GM12878 (cell line): ENCODE measurements around the gene CIROP. TPM values are rescaled to one million over a fixed set of nuclear protein-coding genes. Genes with fewer than 3 reads are reported as not detected.

Experiments used
- ATAC-seq: fragments of 200-7000 bp; cut with Tn5 transposase; 3 replicates; pipeline ENCODE4 v1.9.1; 2020; ENCODE audit warnings: mild to moderate bottlenecking, moderate library complexity
- BruUV-seq: library from RNA; stranded (reverse); fragments of 400-500 nt; replicated peaks from 2 replicates; lab custom pipeline; 2021; lab: Mats Ljungman, UMichigan
- CTCF ChIA-PET: fragments of 300-600 bp; sonication (Branson Sonifier 250); formaldehyde crosslinking; extraction: SDS; loops from one replicate; lab custom pipeline; 2021; ENCODE audit warnings: inconsistent platforms; lab: Yijun Ruan, JAX
- POLR2A ChIA-PET: fragments of 350-600 bp; formaldehyde crosslinking; extraction: SDS; loops from one replicate; lab custom pipeline; 2021; ENCODE audit warnings: inconsistent platforms; lab: Charles Lee
- RAD21 ChIA-PET: fragments of 300-600 bp; sonication (Branson Sonifier 250); formaldehyde crosslinking; loops from one replicate; lab custom pipeline; 2023; ENCODE audit warnings: antibody characterized with exemption; ENCODE audit not compliant: unreplicated experiment; lab: Charles Lee
- SMC1A ChIA-PET: fragments of 300-600 bp; sonication (Branson Sonifier 250); formaldehyde crosslinking; loops from one replicate; lab custom pipeline; 2023; ENCODE audit not compliant: unreplicated experiment, uncharacterized antibody; lab: Charles Lee
- DNase-seq: peaks from one replicate; pipeline ENCODE4 v3.0.0-alpha.2; 2011; ENCODE audit warnings: low read depth, low spot score
- FAIRE-seq: peaks from 3 replicates; lab custom pipeline; 2011; peaks lifted over from hg19 to GRCh38; lab: Jason Lieb, UNC
- H2AFZ ChIP-seq: 2 replicates; pipeline ENCODE4 v1.6.0; 2011; ENCODE audit warnings: low read depth, low read length, control low read depth; ENCODE audit not compliant: control insufficient read depth
- H3K27ac ChIP-seq: 2 replicates; pipeline ENCODE4 v1.5.1; 2011; ENCODE audit warnings: control low read depth; ENCODE audit not compliant: control insufficient read depth, insufficient read depth
- H3K27me3 ChIP-seq, 2 experiments: replicated peaks in 1 of 2; 2 replicates each; pipeline versions ENCODE4 v1.6.0 to v1.6.1; 2011; ENCODE audit warnings: low read length in 1 of 2; ENCODE audit not compliant: control insufficient read depth in 2 of 2, insufficient read depth in 2 of 2
- H3K36me3 ChIP-seq, 2 experiments: 2 replicates each; pipeline ENCODE4 v1.5.1; 2011; ENCODE audit warnings: low read length in 1 of 2; ENCODE audit not compliant: control insufficient read depth in 2 of 2, insufficient read depth in 2 of 2
- H3K4me1 ChIP-seq: 2 replicates; pipeline ENCODE4 v1.6.1; 2011; ENCODE audit warnings: mild to moderate bottlenecking, low read length, moderate library complexity, mixed read lengths; ENCODE audit not compliant: control insufficient read depth, insufficient read depth
- H3K4me2 ChIP-seq: 2 replicates; pipeline ENCODE4 v1.6.0; 2011; ENCODE audit warnings: control low read depth; ENCODE audit not compliant: control insufficient read depth, insufficient read depth
- H3K4me3 ChIP-seq: fragments of 200-600 bp; sonication (generic); 2 replicates; pipeline ENCODE4 v1.5.1; 2016
- H3K79me2 ChIP-seq: 2 replicates; pipeline ENCODE4 v1.6.0; 2011; ENCODE audit warnings: low read length; ENCODE audit not compliant: control insufficient read depth, insufficient read depth
- H3K9ac ChIP-seq: 2 replicates; pipeline ENCODE4 v1.8.0; 2011; ENCODE audit warnings: low read length, control low read depth, mixed read lengths; ENCODE audit not compliant: control insufficient read depth, insufficient read depth
- H3K9me3 ChIP-seq: replicated peaks from 3 replicates; pipeline ENCODE4 v1.5.1; 2011; ENCODE audit warnings: mild to moderate bottlenecking, low read length; ENCODE audit not compliant: control insufficient read depth, insufficient read depth
- H4K20me1 ChIP-seq: 2 replicates; pipeline ENCODE4 v1.6.0; 2011; ENCODE audit not compliant: control insufficient read depth, insufficient read depth
- BCL11A ChIP-seq: IDR thresholded peaks from 2 replicates; pipeline ENCODE4 v1.6.1; 2011; ENCODE audit warnings: low read depth, low read length
- DPF2 ChIP-seq: fragments of 450-650 bp; IDR thresholded peaks from 2 replicates; pipeline ENCODE4 v1.6.1; 2017; ENCODE audit warnings: mild to moderate bottlenecking
- FOS ChIP-seq: IDR thresholded peaks from 3 replicates; pipeline ENCODE4 v1.6.1; 2011; ENCODE audit warnings: borderline replicate concordance; ENCODE audit not compliant: insufficient read length; ENCODE audit errors: extremely low read depth
- HDGF ChIP-seq: fragments of 450-650 bp; IDR thresholded peaks from 2 replicates; pipeline ENCODE4 v1.6.1; 2016; ENCODE audit warnings: antibody characterized with exemption
- JUNB ChIP-seq: IDR thresholded peaks from 2 replicates; pipeline ENCODE4 v1.6.1; 2016; ENCODE audit warnings: antibody characterized with exemption, mild to moderate bottlenecking
- NBN ChIP-seq: fragments of 450-650 bp; IDR thresholded peaks from 2 replicates; pipeline ENCODE4 v1.6.1; 2016
- POLR2AphosphoS2 ChIP-seq: IDR thresholded peaks from 2 replicates; pipeline ENCODE4 v1.6.1; 2011; ENCODE audit warnings: low read depth, mild to moderate bottlenecking, low read length, improper control_type of control experiment, moderate library complexity
- SIN3A ChIP-seq: IDR thresholded peaks from 2 replicates; pipeline ENCODE4 v1.6.1; 2012; ENCODE audit warnings: low read depth, low read length, improper control_type of control experiment
- SREBF1 ChIP-seq: IDR thresholded peaks from 2 replicates; pipeline ENCODE4 v1.6.1; 2012; ENCODE audit warnings: mild to moderate bottlenecking, low read length
- TBL1XR1 ChIP-seq: IDR thresholded peaks from 2 replicates; pipeline ENCODE4 v1.6.1; 2012; ENCODE audit warnings: low read depth, low read length, improper control_type of control experiment
- TCF12 ChIP-seq: IDR thresholded peaks from 2 replicates; pipeline ENCODE4 v1.6.1; 2011; ENCODE audit warnings: low read depth, mild to moderate bottlenecking, low read length
- TCF3 ChIP-seq: IDR thresholded peaks from 2 replicates; pipeline ENCODE4 v1.6.1; 2012; ENCODE audit warnings: low read depth, mild to moderate bottlenecking, low read length, borderline replicate concordance; ENCODE audit not compliant: insufficient read depth
- YBX1 ChIP-seq: fragments of 450-650 bp; IDR thresholded peaks from 2 replicates; pipeline ENCODE4 v1.6.1; 2016; ENCODE audit warnings: antibody characterized with exemption
- YY1 ChIP-seq: IDR thresholded peaks from 2 replicates; pipeline ENCODE4 v1.6.1; 2011; ENCODE audit warnings: low read depth, mild to moderate bottlenecking, low read length
- ZNF217 ChIP-seq: fragments of 450-650 bp; IDR thresholded peaks from 2 replicates; pipeline ENCODE4 v1.6.1; 2017; ENCODE audit warnings: antibody characterized with exemption, mild to moderate bottlenecking
- WGBS: methylation state at CpG from one replicate; pipeline ENCODE4 v1.1.6; 2016; ENCODE audit warnings: low lambda C conversion rate; ENCODE audit not compliant: insufficient replicate concordance, insufficient coverage; ENCODE audit errors: missing lambda C conversion rate; 5-methylcytosine and 5-hydroxymethylcytosine counted together
- in situ Hi-C: fragments of 300-500 bp; cut with MboI; formaldehyde crosslinking; loops from 9 replicates; pipeline ENCODE4 v1.14.3; 2018; ENCODE audit warnings: mixed read lengths
- intact Hi-C: fragments of 100-400 bp; cut with micrococcal nuclease; formaldehyde crosslinking; loops from one replicate; pipeline ENCODE4 v1.14.2; 2022; ENCODE audit not compliant: unreplicated experiment
- polyA plus RNA-seq, 11 experiments: library from polyadenylated mRNA; depleted of rRNA in 4 of 11; unstranded in 6 of 11; stranded (reverse) in 5 of 11; fragments of >200 nt; fragmentation: Nextera tagmentation in 4 of 11; fragmentation: Illumina TruSeq in 1 of 11; extraction: Ambion mirVana in 4 of 11; extraction: Trizol in 1 of 11; gene quantifications; 1 replicate in 1 of 11; 2 replicates in 10 of 11; pipeline versions ENCODE4 v1.2.1 to v1.2.3, GENCODE V29; 2011 to 2016; ENCODE audit warnings: inconsistent platforms in 2 of 11, missing spikeins in 2 of 11, low read depth in 1 of 11
- total RNA-seq, 4 experiments: library from RNA; depleted of rRNA in 3 of 4; stranded (reverse); fragments of >200 nt in 3 of 4; fragmentation: Illumina TruSeq in 1 of 4; extraction: Trizol in 1 of 4; gene quantifications; 2 replicates each; pipeline versions ENCODE4 v1.2.1 to v1.2.3, GENCODE V29; 2013 to 2021
- TF ChIP-seq, protein P1 (sequence below): fragments of 450-650 bp; IDR thresholded peaks from 2 replicates; pipeline ENCODE4 v1.6.1; 2017; ENCODE audit warnings: borderline replicate concordance
- TF ChIP-seq, protein P2 (sequence below): fragments of 450-650 bp; conservative IDR thresholded peaks from 2 replicates; pipeline ENCODE4 v1.6.1; 2017; ENCODE audit warnings: mild to moderate bottlenecking, moderate library complexity
- TF ChIP-seq, protein P3 (sequence below): fragments of 450-650 bp; IDR thresholded peaks from 2 replicates; pipeline ENCODE4 v1.6.1; 2018; ENCODE audit warnings: borderline replicate concordance, mild to moderate bottlenecking; ENCODE audit not compliant: partially characterized antibody

The CIROP gene
- total and polyA plus RNA-seq, 10 of the 15 experiments (the other 5 are each of a cell fraction or from before 2014, with no cell fraction given): not detected

DNA sequence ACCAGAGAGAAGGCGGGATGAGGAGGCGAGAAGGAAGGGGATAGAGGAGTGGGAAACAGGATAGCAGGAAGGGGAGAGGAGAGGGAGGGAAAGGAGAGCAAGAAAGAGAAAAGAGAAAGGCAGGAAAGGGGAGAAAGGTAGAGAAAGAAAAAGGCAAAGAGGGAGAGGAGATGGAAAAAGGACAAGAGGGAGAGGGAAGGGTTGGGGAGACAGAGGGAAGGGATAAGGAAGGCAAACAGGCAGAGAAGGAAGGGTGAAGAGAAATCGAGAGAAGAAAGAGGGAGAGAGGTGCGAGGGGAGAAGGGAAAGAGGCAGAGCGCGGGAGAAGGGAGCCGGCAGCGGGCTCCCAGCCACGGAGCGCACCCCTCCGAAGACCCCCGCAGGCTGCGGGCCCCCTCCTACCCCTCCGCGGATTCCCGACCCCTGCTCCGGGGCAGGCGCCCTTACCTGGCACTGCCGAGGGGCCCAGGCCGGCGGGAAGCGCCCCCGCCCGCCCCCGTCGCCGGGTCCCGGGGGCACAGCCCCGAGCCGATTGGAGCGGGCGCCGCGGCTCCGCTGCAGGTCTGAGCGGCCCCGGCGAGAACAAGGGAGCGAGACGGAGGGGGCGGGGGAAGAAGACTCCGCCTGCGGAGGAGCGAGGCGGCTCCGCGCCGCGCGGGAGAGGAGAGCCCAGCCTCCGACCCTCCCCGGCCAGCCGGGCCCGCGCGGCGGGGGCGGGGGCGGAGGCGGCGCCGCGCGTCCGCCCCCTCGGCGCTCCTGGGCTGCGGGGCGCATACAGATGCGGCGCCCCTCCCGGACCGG is 47.6 kb downstream of the CIROP start, which contains the start of gene CDH24:
TSS of gene CDH24 (minus strand) at position 565 of the 801 bp plus-strand sequence. CDS start 1,787 bp downstream, outside the sequence.
- H3K79me2 ChIP-seq: no peaks in the 10 kb centered on the region
- no peak within 1 kb of the TSS for H3K27ac ChIP-seq
- 3% methylated on average over 17 of the region's 73 CpGs for WGBS
- H4K20me1 ChIP-seq: no peaks in the 10 kb centered on the region
- H3K4me3 ChIP-seq: peak within 1 kb of the TSS; percentile 79
- ChIA-PET POLR2A (interaction anchor here (0.6 to 1.4 kb wide), 7 partner anchors 38 to 99 kb away, joined by 3 to 12 read pairs (median 4); partner anchors contain the start of gene ACIN1), CTCF (interaction anchor here (0.6 to 18.3 kb wide), 43 partner anchors 9 to 1620 kb away, joined by 3 to 853 read pairs (median 5); partner anchors contain the start of genes ACIN1, AJUBA, C14orf119 and HAUS4), RAD21 (interaction anchor here (0.7 to 10.8 kb wide), 21 partner anchors 12 to 492 kb away, joined by 3 to 224 read pairs (median 5); partner anchors contain the start of genes ACIN1, AJUBA, C14orf119 and HAUS4), SMC1A (interaction anchor here (0.5 to 8.7 kb wide), 21 partner anchors 9 to 361 kb away, joined by 3 to 156 read pairs (median 5); partner anchors contain the start of genes HAUS4 and PRMT5)
- H3K4me1 ChIP-seq: peaks cover 12% of the 10 kb centered on the region
- peak within 1 kb of the TSS; percentile 47 for H3K9ac ChIP-seq
- H3K4me2 ChIP-seq: peak within 1 kb of the TSS; percentile 100
- peaks cover 14 to 16% of the 10 kb centered on the region in 2 experiments for H3K36me3 ChIP-seq
- no peaks in the 10 kb centered on the region for H3K9me3 ChIP-seq
- peak within 1 kb of the TSS; percentile 76 for H2AFZ ChIP-seq
- intact Hi-C loops (loop anchor here (2.0 to 5.0 kb wide), 3 partner anchors 85 to 485 kb away; partner anchors contain the start of gene PRMT5), in situ Hi-C loops (no loop called here)
- H3K27me3 ChIP-seq: no peaks in the 10 kb centered on the region
- ATAC-seq: peak; percentile 67
- FAIRE-seq: no peak
- no peak for DNase-seq
- BruUV-seq: no TSS peak
- TF ChIP-seq DPF2 (0 out of 2 replicates have a peak, but pooled peaks have one; percentile 6), YY1 (no peak), BCL11A (no peak), SREBF1 (no peak), FOS (no peak), POLR2AphosphoS2 (no peak), JUNB (no peak), HDGF (peak; percentile 47; the same call in 1 of the 2 replicates), TCF3 (no peak), TCF12 (no peak), SIN3A (no peak), TBL1XR1 (no peak), YBX1 (0 out of 2 replicates have a peak, but pooled peaks have one; percentile 62), ZNF217 (peak; percentile 54; the same call in 1 of the 2 replicates), NBN (peak; percentile 15; the same call in 1 of the 2 replicates)
- TF ChIP-seq, protein P1, sequence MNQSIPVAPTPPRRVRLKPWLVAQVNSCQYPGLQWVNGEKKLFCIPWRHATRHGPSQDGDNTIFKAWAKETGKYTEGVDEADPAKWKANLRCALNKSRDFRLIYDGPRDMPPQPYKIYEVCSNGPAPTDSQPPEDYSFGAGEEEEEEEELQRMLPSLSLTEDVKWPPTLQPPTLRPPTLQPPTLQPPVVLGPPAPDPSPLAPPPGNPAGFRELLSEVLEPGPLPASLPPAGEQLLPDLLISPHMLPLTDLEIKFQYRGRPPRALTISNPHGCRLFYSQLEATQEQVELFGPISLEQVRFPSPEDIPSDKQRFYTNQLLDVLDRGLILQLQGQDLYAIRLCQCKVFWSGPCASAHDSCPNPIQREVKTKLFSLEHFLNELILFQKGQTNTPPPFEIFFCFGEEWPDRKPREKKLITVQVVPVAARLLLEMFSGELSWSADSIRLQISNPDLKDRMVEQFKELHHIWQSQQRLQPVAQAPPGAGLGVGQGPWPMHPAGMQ: peak; percentile 63; the same call in 1 of the 2 replicates
- TF ChIP-seq, protein P2, sequence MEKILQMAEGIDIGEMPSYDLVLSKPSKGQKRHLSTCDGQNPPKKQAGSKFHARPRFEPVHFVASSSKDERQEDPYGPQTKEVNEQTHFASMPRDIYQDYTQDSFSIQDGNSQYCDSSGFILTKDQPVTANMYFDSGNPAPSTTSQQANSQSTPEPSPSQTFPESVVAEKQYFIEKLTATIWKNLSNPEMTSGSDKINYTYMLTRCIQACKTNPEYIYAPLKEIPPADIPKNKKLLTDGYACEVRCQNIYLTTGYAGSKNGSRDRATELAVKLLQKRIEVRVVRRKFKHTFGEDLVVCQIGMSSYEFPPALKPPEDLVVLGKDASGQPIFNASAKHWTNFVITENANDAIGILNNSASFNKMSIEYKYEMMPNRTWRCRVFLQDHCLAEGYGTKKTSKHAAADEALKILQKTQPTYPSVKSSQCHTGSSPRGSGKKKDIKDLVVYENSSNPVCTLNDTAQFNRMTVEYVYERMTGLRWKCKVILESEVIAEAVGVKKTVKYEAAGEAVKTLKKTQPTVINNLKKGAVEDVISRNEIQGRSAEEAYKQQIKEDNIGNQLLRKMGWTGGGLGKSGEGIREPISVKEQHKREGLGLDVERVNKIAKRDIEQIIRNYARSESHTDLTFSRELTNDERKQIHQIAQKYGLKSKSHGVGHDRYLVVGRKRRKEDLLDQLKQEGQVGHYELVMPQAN: 0 out of 2 replicates have a peak, but pooled peaks have one; percentile 35
- TF ChIP-seq, protein P3, sequence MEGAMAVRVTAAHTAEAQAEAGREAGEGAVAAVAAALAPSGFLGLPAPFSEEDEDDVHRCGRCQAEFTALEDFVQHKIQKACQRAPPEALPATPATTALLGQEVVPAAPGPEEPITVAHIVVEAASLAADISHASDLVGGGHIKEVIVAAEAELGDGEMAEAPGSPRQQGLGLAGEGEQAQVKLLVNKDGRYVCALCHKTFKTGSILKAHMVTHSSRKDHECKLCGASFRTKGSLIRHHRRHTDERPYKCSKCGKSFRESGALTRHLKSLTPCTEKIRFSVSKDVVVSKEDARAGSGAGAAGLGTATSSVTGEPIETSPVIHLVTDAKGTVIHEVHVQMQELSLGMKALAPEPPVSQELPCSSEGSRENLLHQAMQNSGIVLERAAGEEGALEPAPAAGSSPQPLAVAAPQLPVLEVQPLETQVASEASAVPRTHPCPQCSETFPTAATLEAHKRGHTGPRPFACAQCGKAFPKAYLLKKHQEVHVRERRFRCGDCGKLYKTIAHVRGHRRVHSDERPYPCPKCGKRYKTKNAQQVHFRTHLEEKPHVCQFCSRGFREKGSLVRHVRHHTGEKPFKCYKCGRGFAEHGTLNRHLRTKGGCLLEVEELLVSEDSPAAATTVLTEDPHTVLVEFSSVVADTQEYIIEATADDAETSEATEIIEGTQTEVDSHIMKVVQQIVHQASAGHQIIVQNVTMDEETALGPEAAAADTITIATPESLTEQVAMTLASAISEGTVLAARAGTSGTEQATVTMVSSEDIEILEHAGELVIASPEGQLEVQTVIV: peak; percentile 67
